Neutrophil (primary cell): ENCODE results near the gene STOML1.

Source experiments
- H3K27ac ChIP-seq: fragments of 200-600 bp; sonication (generic); 2 replicates; pipeline ENCODE4 v1.5.1; 2016; ENCODE audit warnings: mild to moderate bottlenecking, moderate library complexity
- H3K27me3 ChIP-seq: fragments of 200-600 bp; sonication (generic); 2 replicates; pipeline ENCODE4 v1.6.0; 2016; ENCODE audit warnings: mild to moderate bottlenecking
- H3K36me3 ChIP-seq: fragments of 200-600 bp; sonication (generic); 2 replicates; pipeline ENCODE4 v1.5.1; 2017
- H3K4me1 ChIP-seq, 2 experiments: fragments of 200-600 bp in 1 of 2; sonication (generic) in 1 of 2; 1 replicate in 1 of 2; 2 replicates in 1 of 2; pipeline versions ENCODE4 v1.5.1 to v1.6.1; 2013 to 2016; ENCODE audit warnings: low read depth in 1 of 2, low read length in 1 of 2, mild to moderate bottlenecking in 1 of 2, moderate library complexity in 1 of 2; ENCODE audit not compliant: control insufficient read depth in 1 of 2, insufficient read depth in 1 of 2
- H3K4me3 ChIP-seq, 2 experiments: fragments of 200-600 bp in 1 of 2; sonication (generic) in 1 of 2; 1 replicate in 1 of 2; 2 replicates in 1 of 2; pipeline ENCODE4 v1.5.1; 2013 to 2016; ENCODE audit warnings: low read depth in 1 of 2, low read length in 1 of 2, mild to moderate bottlenecking in 1 of 2, moderate library complexity in 1 of 2
- H3K9me3 ChIP-seq: fragments of 200-600 bp; sonication (generic); 2 replicates; pipeline ENCODE4 v1.5.1; 2016
- TF ChIP-seq, protein P1 (sequence below): fragments of 200-600 bp; sonication (generic); IDR thresholded peaks from 2 replicates; pipeline ENCODE4 v1.5.1; 2016; ENCODE audit warnings: antibody characterized with exemption

The STOML1 gene

DNA sequence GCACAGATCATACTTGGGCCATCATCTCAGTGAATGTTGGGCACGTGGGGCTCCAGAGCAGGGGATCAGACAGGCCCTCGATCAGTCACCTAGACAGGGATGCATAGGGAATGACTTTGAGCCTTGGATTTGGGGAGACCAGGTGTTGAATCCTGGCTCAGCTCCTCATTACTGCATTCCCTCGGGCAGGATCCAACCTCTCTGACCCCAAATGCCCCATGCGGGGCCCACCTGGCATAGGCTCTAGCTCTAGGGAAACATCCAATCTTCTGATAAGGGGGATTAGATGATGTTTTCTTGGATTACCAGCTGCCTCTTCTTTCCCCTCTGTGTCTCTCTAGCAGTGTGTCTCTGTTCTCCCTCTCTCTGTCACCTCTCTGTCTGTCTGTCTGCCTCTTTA lies 43.1 kb downstream of the STOML1 start:
- H3K36me3 ChIP-seq = no peaks in the 10 kb centered on the region

DNA sequence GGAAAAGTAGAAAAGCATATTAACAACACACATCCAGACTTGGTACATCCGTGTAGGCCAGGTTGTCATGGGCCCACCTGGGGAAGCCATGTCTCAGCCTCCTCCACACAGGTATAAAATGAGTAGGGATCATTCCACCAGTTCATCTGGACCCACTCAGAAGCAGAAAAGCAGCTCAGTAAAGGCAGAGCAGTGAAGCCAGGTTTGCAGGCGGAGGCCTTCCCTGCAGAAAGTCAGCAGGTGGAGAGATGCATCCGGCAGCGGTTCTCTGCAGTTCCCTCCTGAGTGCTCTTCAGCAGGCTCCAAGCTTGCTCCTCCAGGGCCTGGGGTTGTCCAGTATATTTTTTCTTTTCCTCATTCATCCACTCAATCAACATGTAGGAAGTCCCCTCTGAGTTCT lies 43.7 kb downstream of the STOML1 start:
- Histone ChIP-seq H3K27me3 (no peaks in the 10 kb centered on the region), H3K4me3 (no peak overlapping the region), H3K27ac (no peak overlapping the region), H3K4me1 (no peaks in the 10 kb centered on the region), H3K36me3 (no peaks in the 10 kb centered on the region), H3K9me3 (no peaks in the 10 kb centered on the region)
- TF ChIP-seq, protein P1, sequence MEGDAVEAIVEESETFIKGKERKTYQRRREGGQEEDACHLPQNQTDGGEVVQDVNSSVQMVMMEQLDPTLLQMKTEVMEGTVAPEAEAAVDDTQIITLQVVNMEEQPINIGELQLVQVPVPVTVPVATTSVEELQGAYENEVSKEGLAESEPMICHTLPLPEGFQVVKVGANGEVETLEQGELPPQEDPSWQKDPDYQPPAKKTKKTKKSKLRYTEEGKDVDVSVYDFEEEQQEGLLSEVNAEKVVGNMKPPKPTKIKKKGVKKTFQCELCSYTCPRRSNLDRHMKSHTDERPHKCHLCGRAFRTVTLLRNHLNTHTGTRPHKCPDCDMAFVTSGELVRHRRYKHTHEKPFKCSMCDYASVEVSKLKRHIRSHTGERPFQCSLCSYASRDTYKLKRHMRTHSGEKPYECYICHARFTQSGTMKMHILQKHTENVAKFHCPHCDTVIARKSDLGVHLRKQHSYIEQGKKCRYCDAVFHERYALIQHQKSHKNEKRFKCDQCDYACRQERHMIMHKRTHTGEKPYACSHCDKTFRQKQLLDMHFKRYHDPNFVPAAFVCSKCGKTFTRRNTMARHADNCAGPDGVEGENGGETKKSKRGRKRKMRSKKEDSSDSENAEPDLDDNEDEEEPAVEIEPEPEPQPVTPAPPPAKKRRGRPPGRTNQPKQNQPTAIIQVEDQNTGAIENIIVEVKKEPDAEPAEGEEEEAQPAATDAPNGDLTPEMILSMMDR = no peak

More for the DNA sequence above, 43.1 kb downstream of the STOML1 start:
- no peak overlapping the region for H3K4me3 ChIP-seq
- H3K27ac ChIP-seq = no peak overlapping the region
- TF ChIP-seq, protein P1 = no peak
- H3K27me3 ChIP-seq = no peaks in the 10 kb centered on the region
- H3K4me1 ChIP-seq = no peaks in the 10 kb centered on the region
- no peaks in the 10 kb centered on the region for H3K9me3 ChIP-seq

DNA sequence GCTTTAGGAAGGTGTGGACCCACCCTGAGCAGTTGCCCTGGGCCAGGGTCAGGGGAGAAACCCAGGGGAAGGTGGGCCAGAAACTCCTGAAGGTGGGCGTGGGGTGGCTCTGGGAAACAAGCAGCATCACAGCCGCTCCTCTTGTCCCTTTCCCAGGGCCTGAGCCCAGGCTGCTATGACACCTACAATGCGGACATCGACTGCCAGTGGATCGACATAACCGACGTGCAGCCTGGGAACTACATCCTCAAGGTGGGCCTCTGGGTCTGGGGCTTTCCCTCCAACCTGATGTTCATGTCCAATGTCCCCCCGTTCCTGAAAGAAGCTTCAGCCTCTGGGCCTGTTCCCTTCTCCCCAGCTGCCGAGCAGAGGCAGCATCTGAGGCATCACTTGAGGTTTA lies 44.4 kb downstream of the STOML1 start:
- no peaks in the 10 kb centered on the region for H3K36me3 ChIP-seq
- no peaks in the 10 kb centered on the region for H3K4me1 ChIP-seq
- no peaks in the 10 kb centered on the region for H3K27me3 ChIP-seq
- no peak overlapping the region for H3K27ac ChIP-seq
- TF ChIP-seq, protein P1 = no peak
- H3K9me3 ChIP-seq = no peaks in the 10 kb centered on the region
- no peak overlapping the region for H3K4me3 ChIP-seq

DNA sequence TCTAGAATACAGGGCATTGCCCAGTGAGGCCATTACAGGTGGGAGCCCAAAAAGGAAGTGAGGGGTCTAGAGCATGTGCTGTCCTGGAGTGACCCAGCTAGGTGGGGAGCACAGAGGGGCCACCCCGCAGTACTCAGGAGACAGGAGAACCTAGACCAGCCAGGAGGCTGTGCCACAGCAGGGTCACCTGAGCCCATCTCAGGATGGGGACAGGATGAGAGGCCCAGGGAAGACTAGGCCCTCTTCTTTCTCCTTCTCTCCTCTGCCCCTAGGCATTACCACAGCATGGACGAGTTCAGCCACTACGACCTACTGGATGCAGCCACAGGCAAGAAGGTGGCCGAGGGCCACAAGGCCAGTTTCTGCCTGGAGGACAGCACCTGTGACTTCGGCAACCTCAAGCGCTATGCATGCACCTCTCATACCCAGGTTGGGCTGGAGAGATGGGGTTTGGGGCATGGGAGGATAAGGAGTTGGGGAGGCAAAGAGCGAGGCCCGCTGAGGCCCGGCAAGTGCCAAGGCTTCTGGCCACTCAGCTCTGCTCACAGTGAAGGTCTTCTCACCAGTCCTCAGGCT lies 45.2 kb downstream of the STOML1 start:
- Histone ChIP-seq H3K4me1 (no peaks in the 10 kb centered on the region), H3K27ac (no peak overlapping the region), H3K9me3 (no peaks in the 10 kb centered on the region), H3K36me3 (no peaks in the 10 kb centered on the region), H3K4me3 (no peak overlapping the region), H3K27me3 (no peaks in the 10 kb centered on the region)
- TF ChIP-seq, protein P1 = no peak

DNA sequence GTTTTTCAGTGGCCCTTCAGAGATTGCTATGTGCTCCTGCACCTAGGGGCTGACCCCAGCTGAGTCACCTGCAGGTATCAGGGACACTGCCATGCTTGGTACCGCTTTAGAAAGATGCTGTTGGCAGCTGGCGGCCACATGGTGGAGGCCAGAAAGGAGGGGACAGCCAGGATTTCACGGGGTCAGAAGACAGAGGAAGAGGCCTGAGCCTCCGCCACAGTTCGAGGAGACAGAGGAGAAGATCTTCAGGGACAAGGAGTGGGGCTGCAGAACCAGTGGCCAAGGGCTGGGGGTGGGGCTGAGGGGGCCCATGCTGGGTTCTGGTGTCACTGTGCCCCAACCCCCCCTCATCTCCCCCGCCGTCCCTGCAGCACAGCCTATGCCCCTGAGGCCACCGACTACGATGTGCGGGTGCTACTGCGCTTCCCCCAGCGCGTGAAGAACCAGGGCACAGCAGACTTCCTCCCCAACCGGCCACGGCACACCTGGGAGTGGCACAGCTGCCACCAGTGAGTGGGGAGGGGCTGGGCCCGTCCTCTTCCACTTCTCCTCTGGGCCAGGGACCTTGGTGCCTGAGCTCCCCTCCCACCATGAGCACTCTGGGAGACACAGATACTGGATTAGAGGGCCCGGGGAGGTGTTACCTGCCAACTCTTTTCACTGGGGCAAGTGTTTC lies 45.9 kb downstream of the STOML1 start:
- Histone ChIP-seq H3K27me3 (no peaks in the 10 kb centered on the region), H3K9me3 (no peaks in the 10 kb centered on the region)

More for the DNA sequence above, 45.9 kb downstream of the STOML1 start:
- Histone ChIP-seq H3K4me1 (no peaks in the 10 kb centered on the region), H3K36me3 (no peaks in the 10 kb centered on the region), H3K4me3 (no peak overlapping the region), H3K27ac (no peak overlapping the region)
- TF ChIP-seq, protein P1 = no peak
